Measurements from ENCODE around the gene VARS1.

- TF ChIP-seq CTCF (IDR thresholded peaks at IDR 0.05) (no peak), POLR2A (IDR thresholded peaks at IDR 0.05) (no peak), POLR2AphosphoS5 (IDR thresholded peaks at IDR 0.05) (no peak)
These were observed 17.4 kb downstream of the VARS1 start for GRCh38 chr6:31778193-31778592.
